GM12865 (cell line): ENCODE data around the gene HNRNPA3.

Source experiments
- DNase-seq: peaks from one replicate; pipeline ENCODE4 v3.0.0; 2010; ENCODE audit warnings: low read depth
- H3K4me3 ChIP-seq: 2 replicates; pipeline ENCODE4 v1.5.1; 2011; ENCODE audit warnings: mild to moderate bottlenecking, low read depth, low read length, control low read depth
- TF ChIP-seq, protein P1 (sequence below): IDR thresholded peaks from 2 replicates; pipeline ENCODE4 v1.5.1; 2011; ENCODE audit warnings: low read length, control low read depth, low read depth, inconsistent platforms; ENCODE audit not compliant: insufficient read depth; ENCODE audit errors: missing control alignments

HNRNPA3 gene

DNA sequence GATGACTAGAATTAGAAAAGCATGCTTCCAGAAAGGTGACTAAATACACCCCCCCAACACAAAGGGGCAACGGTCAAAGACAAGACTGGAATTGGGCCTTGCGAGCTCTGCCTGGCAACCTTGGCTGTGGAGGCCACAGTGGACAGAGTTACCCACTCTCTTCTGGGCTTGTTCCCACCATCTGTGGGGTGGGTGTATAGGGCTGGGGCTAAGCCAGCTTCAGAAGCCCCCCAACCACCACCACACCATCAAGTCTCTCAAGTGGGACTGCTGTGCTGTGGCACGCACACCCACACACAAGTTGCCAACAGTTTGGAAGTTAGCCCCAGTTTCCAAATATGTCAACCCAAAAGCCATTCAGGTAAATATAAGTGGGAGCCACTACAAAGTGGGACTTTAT lies 44.1 kb downstream of the HNRNPA3 start:
- H3K4me3 ChIP-seq: no peak overlapping the region
- TF ChIP-seq, protein P1, sequence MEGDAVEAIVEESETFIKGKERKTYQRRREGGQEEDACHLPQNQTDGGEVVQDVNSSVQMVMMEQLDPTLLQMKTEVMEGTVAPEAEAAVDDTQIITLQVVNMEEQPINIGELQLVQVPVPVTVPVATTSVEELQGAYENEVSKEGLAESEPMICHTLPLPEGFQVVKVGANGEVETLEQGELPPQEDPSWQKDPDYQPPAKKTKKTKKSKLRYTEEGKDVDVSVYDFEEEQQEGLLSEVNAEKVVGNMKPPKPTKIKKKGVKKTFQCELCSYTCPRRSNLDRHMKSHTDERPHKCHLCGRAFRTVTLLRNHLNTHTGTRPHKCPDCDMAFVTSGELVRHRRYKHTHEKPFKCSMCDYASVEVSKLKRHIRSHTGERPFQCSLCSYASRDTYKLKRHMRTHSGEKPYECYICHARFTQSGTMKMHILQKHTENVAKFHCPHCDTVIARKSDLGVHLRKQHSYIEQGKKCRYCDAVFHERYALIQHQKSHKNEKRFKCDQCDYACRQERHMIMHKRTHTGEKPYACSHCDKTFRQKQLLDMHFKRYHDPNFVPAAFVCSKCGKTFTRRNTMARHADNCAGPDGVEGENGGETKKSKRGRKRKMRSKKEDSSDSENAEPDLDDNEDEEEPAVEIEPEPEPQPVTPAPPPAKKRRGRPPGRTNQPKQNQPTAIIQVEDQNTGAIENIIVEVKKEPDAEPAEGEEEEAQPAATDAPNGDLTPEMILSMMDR: no peak
- DNase-seq: no peak

DNA sequence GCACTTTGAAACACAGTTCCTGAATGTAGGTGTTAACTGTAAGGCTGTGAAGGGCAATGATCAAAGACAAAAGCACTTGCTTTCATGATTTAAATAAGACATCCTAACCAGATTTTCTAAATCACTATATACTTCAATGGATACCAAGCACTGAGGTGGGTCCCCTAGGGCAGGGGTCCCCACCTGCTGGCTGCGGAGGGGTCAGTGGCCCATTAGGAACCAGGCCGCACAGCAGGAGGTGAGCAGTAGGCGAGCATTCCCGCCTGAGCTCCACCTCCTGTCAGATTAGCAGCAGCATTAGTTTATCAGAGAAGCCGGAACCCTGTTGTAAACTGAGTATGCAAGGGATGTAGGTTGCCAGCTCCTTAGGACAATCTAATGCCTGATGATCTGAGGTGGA lies 44.9 kb downstream of the HNRNPA3 start:
- DNase-seq: no peak
- TF ChIP-seq, protein P1: no peak
- no peak overlapping the region for H3K4me3 ChIP-seq

DNA sequence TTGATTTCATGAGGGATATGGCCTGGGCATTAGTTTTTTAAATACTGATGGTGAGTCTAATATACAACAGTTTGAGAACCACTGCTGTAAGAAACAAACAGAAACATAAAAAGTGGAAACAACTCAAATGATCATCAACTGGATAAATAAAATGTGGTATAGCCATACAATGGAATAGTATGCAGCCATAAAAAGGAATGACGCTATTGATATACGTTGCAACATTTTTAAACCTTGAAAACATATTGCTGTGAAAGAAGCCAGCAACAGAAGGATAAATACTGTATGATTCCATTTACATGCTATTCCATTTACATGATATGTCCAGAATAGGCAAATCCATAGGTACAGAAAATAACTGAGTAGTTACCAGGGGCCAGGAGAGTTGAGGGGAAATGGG lies 45.5 kb downstream of the HNRNPA3 start:
- H3K4me3 ChIP-seq: no peak overlapping the region
- TF ChIP-seq, protein P1: no peak
- DNase-seq: no peak

DNA sequence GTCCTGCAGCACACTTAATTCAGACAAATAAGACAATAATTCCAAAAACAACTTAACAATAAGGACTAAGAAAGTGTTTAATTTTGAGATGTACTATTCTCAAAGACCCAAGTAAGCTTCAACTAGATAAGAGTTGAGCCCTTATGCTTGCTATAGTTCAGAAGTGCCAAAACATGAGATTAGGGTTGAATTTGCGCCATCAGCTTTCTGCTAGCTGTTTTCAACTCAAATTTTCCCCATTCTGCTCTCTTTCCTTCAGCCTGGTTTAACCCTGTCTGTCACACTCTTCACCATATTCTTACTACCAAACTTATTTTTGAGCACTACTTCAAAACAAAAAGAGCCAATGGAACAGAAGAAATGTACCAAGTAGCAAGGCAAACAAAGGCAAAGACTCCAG lies 47.8 kb downstream of the HNRNPA3 start:
- no peak overlapping the region for H3K4me3 ChIP-seq
- TF ChIP-seq, protein P1: no peak
- no peak for DNase-seq

DNA sequence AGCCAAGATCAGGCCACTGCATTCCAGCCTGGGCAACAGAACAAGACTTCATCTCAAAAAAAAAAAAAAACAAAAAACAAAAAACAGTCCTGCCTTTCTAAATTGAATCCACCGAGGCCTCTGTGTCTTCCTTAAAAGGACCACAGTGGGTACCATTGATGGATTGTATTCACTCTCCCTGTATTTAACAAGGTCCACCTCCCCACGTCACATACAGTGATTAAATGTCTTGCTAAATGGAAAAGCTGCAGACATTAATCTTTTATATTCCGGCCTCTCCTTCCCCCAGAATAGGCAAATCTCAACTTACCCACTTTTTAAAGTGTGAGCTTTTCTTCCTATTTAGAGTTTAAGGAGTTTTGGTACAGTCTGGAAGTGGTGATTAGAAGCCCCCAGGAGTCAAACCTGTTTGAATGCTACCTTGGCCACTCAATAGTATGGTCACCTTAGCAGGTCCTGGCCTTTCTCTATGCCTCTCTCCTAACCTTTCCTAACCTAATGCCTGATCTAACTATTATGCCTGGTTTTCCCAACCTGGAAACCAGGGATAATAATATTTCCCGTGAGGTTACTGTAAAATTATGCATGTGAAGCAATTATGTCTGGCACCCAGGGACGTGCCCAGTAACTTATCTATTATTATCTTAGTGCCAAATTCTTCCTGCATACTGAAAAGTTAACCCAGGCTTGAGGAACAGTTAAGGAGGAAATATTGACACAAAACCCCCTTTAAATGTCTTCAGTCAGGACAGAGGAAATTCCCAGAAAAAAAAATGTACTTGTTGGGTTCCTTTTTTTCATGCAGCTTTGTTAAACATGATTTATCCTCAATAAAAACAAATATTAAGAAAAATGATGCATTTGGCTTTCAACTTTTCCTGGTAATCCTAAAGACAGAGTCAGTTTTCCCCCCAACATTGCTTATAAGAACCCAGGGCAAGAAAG lies 48.8 kb downstream of the HNRNPA3 start:
- peak overlapping the region; percentile 91 for H3K4me3 ChIP-seq
- TF ChIP-seq, protein P1: no peak
- DNase-seq: no peak

DNA sequence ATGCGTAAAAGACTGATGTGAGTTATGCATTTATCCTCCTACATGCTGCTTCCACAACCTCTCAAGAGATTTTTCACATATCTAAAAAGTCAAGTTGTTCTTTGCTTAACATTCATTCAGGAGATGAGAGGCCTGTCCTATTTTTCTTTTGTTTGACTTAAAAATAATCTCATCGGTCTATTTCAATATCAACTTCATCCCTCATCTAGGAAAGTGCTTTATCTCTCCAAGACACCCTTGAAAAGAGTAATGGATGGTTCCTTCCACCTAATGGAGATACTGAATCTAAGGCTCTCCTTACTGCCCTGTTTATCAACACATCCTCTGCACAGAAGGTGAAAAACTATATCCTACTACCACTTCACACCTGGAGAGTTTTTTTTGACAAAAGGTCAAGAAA lies 49.5 kb downstream of the HNRNPA3 start:
- H3K4me3 ChIP-seq: peak overlapping the region; percentile 91
- TF ChIP-seq, protein P1: no peak
- no peak for DNase-seq
